IMR-90 (cell line): ENCODE data around the gene PPP1R27. TPM values are rescaled to one million over a fixed set of nuclear protein-coding genes. Genes with fewer than 3 reads are reported as not detected.

Source experiments
- ATAC-seq: fragments of 200-7000 bp; cut with Tn5 transposase; 2 replicates; pipeline ENCODE4 v1.9.1; 2020; ENCODE audit warnings: low read depth, mild to moderate bottlenecking, moderate library complexity
- BruUV-seq: library from RNA; stranded (reverse); fragments of 400-500 nt; replicated peaks from 2 replicates; lab custom pipeline; 2021; lab: Mats Ljungman, UMichigan
- CTCF ChIA-PET: fragments of 300-600 bp; formaldehyde crosslinking; extraction: SDS; loops from one replicate; lab custom pipeline; 2021; ENCODE audit warnings: antibody characterized with exemption; lab: Yijun Ruan, JAX
- POLR2A ChIA-PET: fragments of 300-600 bp; sonication (Branson Sonifier 250); formaldehyde crosslinking; loops from one replicate; lab custom pipeline; 2022; ENCODE audit warnings: antibody characterized with exemption; ENCODE audit not compliant: unreplicated experiment; lab: Charles Lee
- DNase-seq: peaks from one replicate; pipeline ENCODE4 v3.0.0; 2013
- H2AFZ ChIP-seq: replicated peaks from 2 replicates; pipeline ENCODE3; 2013; ENCODE audit warnings: low read length, mild to moderate bottlenecking; ENCODE audit not compliant: poor library complexity
- H2AK5ac ChIP-seq: 2 replicates; pipeline ENCODE4 v1.6.1; 2013; ENCODE audit warnings: low read depth, low read length, inconsistent platforms
- H2AK9ac ChIP-seq: replicated peaks from 2 replicates; pipeline ENCODE3; 2013; ENCODE audit warnings: mild to moderate bottlenecking, low read depth, low read length, moderate library complexity; ENCODE audit not compliant: poor library complexity
- H2BK120ac ChIP-seq: 2 replicates; pipeline ENCODE4 v1.6.1; 2013; ENCODE audit warnings: low read depth, low read length, inconsistent platforms
- H2BK15ac ChIP-seq: 3 replicates; pipeline ENCODE4 v1.6.1; 2013; ENCODE audit warnings: low read depth, low read length, inconsistent platforms
- H2BK20ac ChIP-seq: 2 replicates; pipeline ENCODE4 v1.6.1; 2013; ENCODE audit warnings: low read depth, mild to moderate bottlenecking, inconsistent platforms, low read length, moderate library complexity
- H2BK5ac ChIP-seq: 2 replicates; pipeline ENCODE4 v1.6.1; 2013; ENCODE audit warnings: mild to moderate bottlenecking, low read depth, low read length, inconsistent platforms; ENCODE audit not compliant: poor library complexity, severe bottlenecking
- H3K14ac ChIP-seq: replicated peaks from 2 replicates; pipeline ENCODE4 v1.6.1; 2013; ENCODE audit warnings: low read depth, low read length, inconsistent platforms
- H3K18ac ChIP-seq: 2 replicates; pipeline ENCODE4 v1.6.1; 2013; ENCODE audit warnings: low read depth, low read length, control low read depth
- H3K23ac ChIP-seq: 2 replicates; pipeline ENCODE4 v1.6.1; 2013; ENCODE audit warnings: low read depth, low read length, inconsistent platforms
- H3K27ac ChIP-seq: 2 replicates; pipeline ENCODE4 v1.5.1; 2013; ENCODE audit warnings: mild to moderate bottlenecking, control low read depth, low read length; ENCODE audit not compliant: insufficient read depth
- H3K27me3 ChIP-seq: 2 replicates; pipeline ENCODE4 v1.6.1; 2013; ENCODE audit warnings: low read length; ENCODE audit not compliant: control insufficient read depth, insufficient read depth
- H3K36me3 ChIP-seq: 2 replicates; pipeline ENCODE4 v1.6.1; 2013; ENCODE audit warnings: low read length, mixed read lengths; ENCODE audit not compliant: control insufficient read depth, insufficient read depth
- H3K4ac ChIP-seq: 2 replicates; pipeline ENCODE4 v1.6.1; 2013; ENCODE audit warnings: low read depth, low read length, inconsistent platforms
- H3K4me1 ChIP-seq: 2 replicates; pipeline ENCODE4 v1.6.1; 2013; ENCODE audit warnings: low read length, mixed read lengths; ENCODE audit not compliant: control insufficient read depth, insufficient read depth
- H3K4me2 ChIP-seq: 2 replicates; pipeline ENCODE4 v1.6.1; 2013; ENCODE audit warnings: low read depth, mild to moderate bottlenecking, control low read depth, low read length, moderate library complexity
- H3K4me3 ChIP-seq: 2 replicates; pipeline ENCODE4 v1.5.1; 2013; ENCODE audit warnings: low read depth, mild to moderate bottlenecking, control low read depth, low read length, moderate library complexity; ENCODE audit not compliant: insufficient read depth
- H3K56ac ChIP-seq: 2 replicates; pipeline ENCODE4 v1.6.1; 2013; ENCODE audit warnings: low read length, inconsistent platforms; ENCODE audit not compliant: insufficient read depth; ENCODE audit errors: extremely low read depth
- H3K79me1 ChIP-seq, 2 experiments: 2 replicates each; pipeline ENCODE4 v1.6.1; 2013; ENCODE audit warnings: low read length in 2 of 2, inconsistent platforms in 1 of 2, low read depth in 1 of 2
- H3K9ac ChIP-seq: 2 replicates; pipeline ENCODE4 v1.6.1; 2013; ENCODE audit warnings: low read depth, low read length, control low read depth
- H3K9me1 ChIP-seq: 2 replicates; pipeline ENCODE4 v1.6.1; 2013; ENCODE audit warnings: low read length, inconsistent platforms; ENCODE audit not compliant: insufficient read depth
- H3K9me3 ChIP-seq: 2 replicates; pipeline ENCODE4 v1.6.1; 2013; ENCODE audit warnings: low read length; ENCODE audit not compliant: control insufficient read depth, insufficient read depth
- H4K20me1 ChIP-seq: 2 replicates; pipeline ENCODE4 v1.6.1; 2013; ENCODE audit warnings: low read length, inconsistent platforms; ENCODE audit not compliant: insufficient read depth
- H4K5ac ChIP-seq: 2 replicates; pipeline ENCODE4 v1.6.1; 2013; ENCODE audit warnings: mild to moderate bottlenecking, low read depth, low read length, control low read depth
- H4K8ac ChIP-seq, 2 experiments: 2 replicates each; pipeline ENCODE4 v1.6.1; 2013; ENCODE audit warnings: low read depth in 2 of 2, low read length in 2 of 2, control low read depth in 1 of 2, inconsistent platforms in 1 of 2
- H4K91ac ChIP-seq: 2 replicates; pipeline ENCODE4 v1.6.1; 2013; ENCODE audit warnings: low read depth, low read length, inconsistent platforms; ENCODE audit not compliant: insufficient read depth
- BHLHE40 ChIP-seq: fragments of 150-350 bp; IDR thresholded peaks from 2 replicates; pipeline ENCODE4 v1.6.1; 2016; ENCODE audit warnings: mild to moderate bottlenecking, low read depth, low read length
- CEBPB ChIP-seq: IDR thresholded peaks from 2 replicates; pipeline ENCODE4 v1.6.1; 2012; ENCODE audit warnings: low read depth, low read length, improper control_type of control experiment
- CHD1 ChIP-seq: IDR thresholded peaks from 2 replicates; pipeline ENCODE4 v1.6.1; 2012; ENCODE audit warnings: low read depth, low read length, improper control_type of control experiment
- CTCF ChIP-seq: conservative IDR thresholded peaks from 2 replicates; pipeline ENCODE4 v1.5.1; 2012; ENCODE audit warnings: mild to moderate bottlenecking, low read depth, low read length, improper control_type of control experiment
- FOS ChIP-seq: fragments of 150-350 bp; IDR thresholded peaks from 2 replicates; pipeline ENCODE4 v1.6.1; 2016; ENCODE audit warnings: low read depth, low read length
- MAFK ChIP-seq: IDR thresholded peaks from 2 replicates; pipeline ENCODE4 v1.6.1; 2012; ENCODE audit warnings: low read depth, low read length, improper control_type of control experiment
- MAZ ChIP-seq: IDR thresholded peaks from 2 replicates; pipeline ENCODE4 v1.6.1; 2012; ENCODE audit warnings: low read depth, mild to moderate bottlenecking, low read length, improper control_type of control experiment, moderate library complexity, borderline replicate concordance
- MXI1 ChIP-seq: IDR thresholded peaks from 2 replicates; pipeline ENCODE4 v1.6.1; 2012; ENCODE audit warnings: low read depth, mild to moderate bottlenecking, low read length, moderate library complexity, borderline replicate concordance
- NFE2L2 ChIP-seq: fragments of 150-350 bp; IDR thresholded peaks from 2 replicates; pipeline ENCODE4 v1.6.1; 2016; ENCODE audit warnings: low read depth, mild to moderate bottlenecking, low read length
- POLR2A ChIP-seq: IDR thresholded peaks from 2 replicates; pipeline ENCODE4 v1.6.1; 2012; ENCODE audit warnings: mild to moderate bottlenecking, low read depth, low read length
- RAD21 ChIP-seq: IDR thresholded peaks from 2 replicates; pipeline ENCODE4 v1.6.1; 2012; ENCODE audit warnings: low read length, improper control_type of control experiment
- RCOR1 ChIP-seq: IDR thresholded peaks from 2 replicates; pipeline ENCODE4 v1.6.1; 2012; ENCODE audit warnings: mild to moderate bottlenecking, low read length, improper control_type of control experiment; ENCODE audit not compliant: insufficient replicate concordance
- RFX5 ChIP-seq: IDR thresholded peaks from 2 replicates; pipeline ENCODE4 v1.8.0; 2012; ENCODE audit warnings: low read depth, mild to moderate bottlenecking, low read length, moderate library complexity
- WGBS, 2 experiments: methylation state at CpG; one replicate each; pipeline versions ENCODE4 v1.1.5 to v1.1.7; 2013; ENCODE audit warnings: missing lambda C conversion rate in 2 of 2; ENCODE audit not compliant: insufficient read length in 1 of 2; ENCODE audit errors: extremely low coverage in 2 of 2; 5-methylcytosine and 5-hydroxymethylcytosine counted together
- dilution Hi-C: fragments of 300-500 bp; cut with HindIII; formaldehyde crosslinking; loops from one replicate; pipeline ENCODE4 v1.14.3; 2018; ENCODE audit warnings: low sequenced_read_pairs; ENCODE audit not compliant: unreplicated experiment
- in situ Hi-C: fragments of 300-500 bp; cut with MboI; formaldehyde crosslinking; loops from 3 replicates; pipeline ENCODE4 v1.14.3; 2019; ENCODE audit warnings: low sequenced_read_pairs, inconsistent platforms, mixed read lengths
- intact Hi-C: fragments of 100-400 bp; cut with micrococcal nuclease; formaldehyde crosslinking; loops from 2 replicates; pipeline ENCODE4 v1.10.0; 2022
- polyA plus RNA-seq, 3 experiments: library from polyadenylated mRNA; depleted of rRNA; stranded (reverse); fragments of >200 nt; gene quantifications; 2 replicates each; pipeline ENCODE4 v1.2.3, GENCODE V29; 2012; ENCODE audit warnings: low replicate concordance in 1 of 3
- total RNA-seq: library from RNA; depleted of rRNA; stranded (reverse); fragments of >200 nt; gene quantifications from 2 replicates; pipeline ENCODE4 v1.2.3, GENCODE V29; 2012
- TF ChIP-seq, protein P1 (sequence below): fragments of 150-350 bp; IDR thresholded peaks from 2 replicates; pipeline ENCODE4 v1.6.1; 2017; ENCODE audit warnings: mild to moderate bottlenecking, antibody characterized with exemption, low read length, low read depth
- TF ChIP-seq, protein P2 (sequence below): fragments of 150-350 bp; IDR thresholded peaks from 2 replicates; pipeline ENCODE4 v1.6.1; 2016; ENCODE audit warnings: low read depth, mild to moderate bottlenecking, low read length, moderate library complexity, borderline replicate concordance

The PPP1R27 gene
- total and polyA plus RNA-seq, 2 of the 4 experiments (the other 2 are of a cell fraction) = 0.21 TPM; not detected in 1

DNA sequence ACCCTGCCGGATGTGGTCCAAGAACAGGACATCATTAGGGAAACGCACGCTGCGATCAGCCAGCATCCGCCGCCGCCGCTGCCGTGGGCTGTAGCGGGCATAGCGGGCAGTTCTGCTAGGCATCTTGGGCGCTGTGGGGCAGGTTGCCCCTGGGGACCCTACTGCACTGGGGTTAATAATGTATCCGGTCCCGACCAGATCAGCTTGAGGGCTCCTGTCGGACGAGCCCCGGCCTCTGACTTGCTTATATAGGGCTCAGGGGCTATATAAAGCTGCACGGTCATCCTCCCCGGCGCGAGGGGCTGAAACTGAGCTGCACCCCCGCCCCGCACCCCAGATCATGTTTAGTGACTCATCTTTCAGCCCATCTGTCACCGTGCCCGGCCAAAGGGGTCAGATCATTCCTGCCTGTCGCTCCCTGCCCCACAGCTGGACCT lies at the start of gene PPP1R27 (continued):
- TF ChIP-seq, protein P1, sequence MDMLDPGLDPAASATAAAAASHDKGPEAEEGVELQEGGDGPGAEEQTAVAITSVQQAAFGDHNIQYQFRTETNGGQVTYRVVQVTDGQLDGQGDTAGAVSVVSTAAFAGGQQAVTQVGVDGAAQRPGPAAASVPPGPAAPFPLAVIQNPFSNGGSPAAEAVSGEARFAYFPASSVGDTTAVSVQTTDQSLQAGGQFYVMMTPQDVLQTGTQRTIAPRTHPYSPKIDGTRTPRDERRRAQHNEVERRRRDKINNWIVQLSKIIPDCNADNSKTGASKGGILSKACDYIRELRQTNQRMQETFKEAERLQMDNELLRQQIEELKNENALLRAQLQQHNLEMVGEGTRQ = no peak

DNA sequence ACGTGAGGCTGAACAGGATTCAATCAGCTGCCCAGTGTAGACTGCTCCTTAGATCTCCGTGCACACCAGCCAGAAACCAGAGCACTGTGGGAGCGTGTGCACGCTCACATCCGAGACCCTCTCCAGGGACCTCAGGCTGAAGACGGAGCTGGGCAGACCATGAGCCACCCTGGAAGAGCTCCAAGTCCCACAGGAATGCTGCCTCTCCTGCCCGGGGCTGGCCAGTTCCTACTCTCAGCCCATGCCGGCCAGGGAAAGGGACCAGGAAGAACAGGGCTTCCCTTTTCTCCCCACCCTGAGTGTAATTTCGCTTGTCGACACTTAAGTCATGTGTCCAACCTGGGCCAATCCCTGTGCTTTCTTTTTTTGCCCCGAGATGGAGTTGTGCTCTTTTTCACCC lies 49.7 kb upstream of the PPP1R27 start:
- Histone ChIP-seq H3K9me1 (no peaks in the 10 kb centered on the region), H3K14ac (no peak overlapping the region), H3K4me1 (no peaks in the 10 kb centered on the region; the same call in 1 of the 2 replicates), H3K18ac (no peak overlapping the region), H3K9me3 (no peaks in the 10 kb centered on the region), H4K20me1 (peaks cover 19% of the 10 kb centered on the region), H3K79me1 (peaks cover 48 to 68% of the 10 kb centered on the region in 2 experiments), H2BK120ac (no peak overlapping the region), H2AFZ (no peak overlapping the region), H4K5ac (no peak overlapping the region), H3K4me2 (no peak overlapping the region), H2AK9ac (no peak overlapping the region), H3K9ac (no peak overlapping the region), H3K4ac (no peak overlapping the region), H3K27me3 (no peaks in the 10 kb centered on the region), H3K27ac (no peak overlapping the region), H4K91ac (no peak overlapping the region), H2BK20ac (no peak overlapping the region), H4K8ac (no peak overlapping the region), H3K4me3 (no peak overlapping the region), H3K56ac (no peak overlapping the region), H3K36me3 (peaks cover 54% of the 10 kb centered on the region), H2BK5ac (no peak overlapping the region), H2AK5ac (no peak overlapping the region), H3K23ac (no peak overlapping the region), H2BK15ac (no peak overlapping the region)
- no peak for DNase-seq
- in situ Hi-C loops = no loop called here
- intact Hi-C loops = no loop called here
- POLR2A ChIA-PET = no interaction called here
- CTCF ChIA-PET = no interaction called here
- 100% methylated on average over 6 of the region's 11 CpGs; no CpG with 5 or more reads in 1 of the 2 experiments for WGBS, 2 experiments
- ATAC-seq = no peak
- no TSS peak for BruUV-seq
- dilution Hi-C loops = no loop called here
- TF ChIP-seq RFX5 = no peak
- no peak for TF ChIP-seq POLR2A
- no peak for TF ChIP-seq RCOR1
- TF ChIP-seq FOS = no peak
- TF ChIP-seq, protein P2, sequence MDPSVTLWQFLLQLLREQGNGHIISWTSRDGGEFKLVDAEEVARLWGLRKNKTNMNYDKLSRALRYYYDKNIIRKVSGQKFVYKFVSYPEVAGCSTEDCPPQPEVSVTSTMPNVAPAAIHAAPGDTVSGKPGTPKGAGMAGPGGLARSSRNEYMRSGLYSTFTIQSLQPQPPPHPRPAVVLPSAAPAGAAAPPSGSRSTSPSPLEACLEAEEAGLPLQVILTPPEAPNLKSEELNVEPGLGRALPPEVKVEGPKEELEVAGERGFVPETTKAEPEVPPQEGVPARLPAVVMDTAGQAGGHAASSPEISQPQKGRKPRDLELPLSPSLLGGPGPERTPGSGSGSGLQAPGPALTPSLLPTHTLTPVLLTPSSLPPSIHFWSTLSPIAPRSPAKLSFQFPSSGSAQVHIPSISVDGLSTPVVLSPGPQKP = no peak
- no peak for TF ChIP-seq NFE2L2
- TF ChIP-seq MXI1 = no peak
- no peak for TF ChIP-seq RAD21
- TF ChIP-seq CEBPB = no peak
- TF ChIP-seq MAZ = no peak
- no peak for TF ChIP-seq MAFK
- no peak for TF ChIP-seq CHD1
- TF ChIP-seq BHLHE40 = no peak
- no peak for TF ChIP-seq CTCF
